GOT3 (cell line): ENCODE results near the gene AFG1L.
"Not testable (repeated sequence)": the region's sequence is repeated elsewhere in the genome, so short reads cannot be mapped to it uniquely, and the experiment has no call there.

ENCODE experiments used
- DNase-seq: peaks from one replicate; lab custom pipeline; 2025; ENCODE audit warnings: mixed read lengths; lab: John Stamatoyannopoulos, UW

The AFG1L gene

GRCh38 chr6:108350528-108350927 is 55.7 kb downstream of the AFG1L start:
- no peak for DNase-seq

- no peak for DNase-seq
Observed at GRCh38 chr6:108353853-108354252, 59.0 kb downstream of the AFG1L start.

- DNase-seq = no peak
Observed at GRCh38 chr6:108355120-108355519, 60.3 kb downstream of the AFG1L start.

GRCh38 chr6:108355890-108356289 is 61.0 kb downstream of the AFG1L start:
- no peak for DNase-seq

GRCh38 chr6:108359901-108360882 is 65.3 kb downstream of the AFG1L start:
- DNase-seq = no peak

- no peak for DNase-seq
Observed at GRCh38 chr6:108360919-108361311, 66.1 kb downstream of the AFG1L start.

- no peak for DNase-seq
Observed at GRCh38 chr6:108361312-108361932, 66.6 kb downstream of the AFG1L start.

GRCh38 chr6:108362455-108362854 is 67.6 kb downstream of the AFG1L start:
- no peak for DNase-seq

GRCh38 chr6:108363113-108363512 is 68.3 kb downstream of the AFG1L start:
- no peak for DNase-seq

GRCh38 chr6:108363889-108364313 is 69.0 kb downstream of the AFG1L start:
- DNase-seq = no peak

- DNase-seq = no peak
Observed at GRCh38 chr6:108364470-108364869, 69.6 kb downstream of the AFG1L start.

GRCh38 chr6:108365478-108365877 is 70.6 kb downstream of the AFG1L start:
- no peak for DNase-seq

GRCh38 chr6:108366236-108366635 is 71.4 kb downstream of the AFG1L start:
- no peak for DNase-seq

- DNase-seq = no peak
Observed at GRCh38 chr6:108368431-108369030, 73.7 kb downstream of the AFG1L start.

GRCh38 chr6:108380876-108381275 is 86.0 kb downstream of the AFG1L start:
- DNase-seq = no peak

- no peak for DNase-seq
Observed at GRCh38 chr6:108383981-108384380, 89.1 kb downstream of the AFG1L start.

GRCh38 chr6:108389190-108389589 is 94.3 kb downstream of the AFG1L start:
- not testable (repeated sequence) for DNase-seq

- no peak for DNase-seq
Observed at GRCh38 chr6:108395297-108395696, 100.4 kb downstream of the AFG1L start.

- no peak for DNase-seq
Observed at GRCh38 chr6:108403236-108403635, 108.4 kb downstream of the AFG1L start.

- no peak for DNase-seq
Observed at GRCh38 chr6:108406943-108407342, 112.1 kb downstream of the AFG1L start.

GRCh38 chr6:108407904-108408827 is 113.3 kb downstream of the AFG1L start:
- DNase-seq = no peak

GRCh38 chr6:108408861-108409260 is 114.0 kb downstream of the AFG1L start:
- no peak for DNase-seq
